Endothelial cell of umbilical vein (primary cell): ENCODE measurements around the gene ADCY3. TPM values are rescaled to one million over a fixed set of nuclear protein-coding genes. Genes with fewer than 3 reads are reported as not detected.
A peak's percentile ranks its signal among the peaks of the same experiment; 100 is the strongest.

Source experiments
- BruUV-seq: library from RNA; stranded (reverse); fragments of 400-500 nt; replicated peaks from 2 replicates; lab custom pipeline; 2021; lab: Mats Ljungman, UMichigan
- CTCF ChIA-PET: fragments of 300-600, 350-600 bp; sonication (Branson Sonifier 250); formaldehyde crosslinking; loops from one replicate; lab custom pipeline; 2021; ENCODE audit warnings: antibody characterized with exemption, inconsistent platforms; lab: Charles Lee
- POLR2A ChIA-PET: fragments of 300-600, 350-600 bp; sonication (Branson Sonifier 250); formaldehyde crosslinking; loops from one replicate; lab custom pipeline; 2021; ENCODE audit warnings: antibody characterized with exemption, inconsistent platforms; lab: Charles Lee
- DNase-seq: peaks from one replicate; pipeline ENCODE4 v3.0.0-alpha.2; 2011; ENCODE audit warnings: low read depth, low spot score
- FAIRE-seq: peaks from 2 replicates; lab custom pipeline; 2011; peaks lifted over from hg19 to GRCh38; lab: Jason Lieb, UNC
- H2AFZ ChIP-seq: 2 replicates; pipeline ENCODE4 v1.6.0; 2012; ENCODE audit warnings: low read depth, low read length, control low read depth, inconsistent platforms
- H3K27ac ChIP-seq: 2 replicates; pipeline ENCODE4 v1.5.1; 2011; ENCODE audit warnings: low read depth, mild to moderate bottlenecking, control low read depth, low read length, moderate library complexity; ENCODE audit not compliant: insufficient read depth
- H3K27me3 ChIP-seq, 2 experiments: 2 replicates each; pipeline versions ENCODE4 v1.6.0 to v1.6.1; 2011; ENCODE audit warnings: low read length in 2 of 2, mixed read lengths in 1 of 2; ENCODE audit not compliant: control insufficient read depth in 2 of 2, insufficient read depth in 2 of 2
- H3K36me3 ChIP-seq, 2 experiments: 2 replicates in 1 of 2; 3 replicates in 1 of 2; pipeline ENCODE4 v1.5.1; 2011; ENCODE audit warnings: low read length in 2 of 2, mild to moderate bottlenecking in 1 of 2, moderate library complexity in 1 of 2; ENCODE audit not compliant: control insufficient read depth in 2 of 2, insufficient read depth in 2 of 2; ENCODE audit errors: extremely low read depth in 1 of 2
- H3K4me1 ChIP-seq: 3 replicates; pipeline ENCODE4 v1.5.1; 2011; ENCODE audit warnings: mild to moderate bottlenecking, low read length; ENCODE audit not compliant: control insufficient read depth, insufficient read depth; ENCODE audit errors: extremely low read depth
- H3K4me2 ChIP-seq: 2 replicates; pipeline ENCODE4 v1.6.1; 2011; ENCODE audit warnings: low read length, control low read depth, mixed read lengths; ENCODE audit not compliant: insufficient read depth
- H3K4me3 ChIP-seq, 3 experiments: fragments of 200-600 bp in 1 of 3; sonication (generic), shearing (Covaris generic) in 1 of 3; replicated peaks in 1 of 3; 2 replicates each; pipeline ENCODE4 v1.5.1; 2011 to 2016; ENCODE audit warnings: control low read depth in 3 of 3, low read length in 3 of 3, mild to moderate bottlenecking in 2 of 3, inconsistent platforms in 1 of 3, low read depth in 1 of 3, moderate library complexity in 1 of 3; ENCODE audit not compliant: insufficient read depth in 1 of 3
- H3K79me2 ChIP-seq: 2 replicates; pipeline ENCODE4 v1.6.0; 2012; ENCODE audit warnings: low read length, inconsistent platforms; ENCODE audit not compliant: control insufficient read depth, insufficient read depth
- H3K9ac ChIP-seq: replicated peaks from 2 replicates; pipeline ENCODE3; 2011; ENCODE audit warnings: low read length, control low read depth; ENCODE audit not compliant: insufficient read depth; ENCODE audit errors: extremely low read depth
- H3K9me1 ChIP-seq: replicated peaks from 3 replicates; pipeline ENCODE4 v1.6.0; 2011; ENCODE audit warnings: mild to moderate bottlenecking, low read length; ENCODE audit not compliant: control insufficient read depth, insufficient read depth; ENCODE audit errors: extremely low read depth
- H3K9me3 ChIP-seq: replicated peaks from 2 replicates; pipeline ENCODE4 v1.5.1; 2012; ENCODE audit warnings: low read length, inconsistent platforms; ENCODE audit not compliant: control insufficient read depth, insufficient read depth
- H4K20me1 ChIP-seq: replicated peaks from 2 replicates; pipeline ENCODE3; 2011; ENCODE audit warnings: mild to moderate bottlenecking, low read length; ENCODE audit not compliant: control insufficient read depth, insufficient read depth; ENCODE audit errors: extremely low read depth
- EZH2 ChIP-seq: IDR thresholded peaks from 2 replicates; pipeline ENCODE4 v1.6.1; 2012; ENCODE audit warnings: borderline replicate concordance, low read depth, mild to moderate bottlenecking, moderate library complexity, low read length, inconsistent platforms; ENCODE audit not compliant: severe bottlenecking
- FOS ChIP-seq: IDR thresholded peaks from 2 replicates; pipeline ENCODE4 v1.6.1; 2011; ENCODE audit warnings: mild to moderate bottlenecking, low read length, moderate library complexity, borderline replicate concordance; ENCODE audit not compliant: insufficient read depth
- GATA2 ChIP-seq: IDR thresholded peaks from 2 replicates; pipeline ENCODE4 v1.7.0; 2011; ENCODE audit warnings: low read depth, mild to moderate bottlenecking, moderate library complexity, mixed read lengths, low read length; ENCODE audit not compliant: insufficient read length, insufficient read depth
- MYC ChIP-seq: IDR thresholded peaks from one replicate; pipeline ENCODE4 v1.6.1; 2011; ENCODE audit warnings: mild to moderate bottlenecking, low read depth, low read length
- POLR2A ChIP-seq: IDR thresholded peaks from 2 replicates; pipeline ENCODE4 v1.6.1; 2012; ENCODE audit warnings: low read depth, mild to moderate bottlenecking, control low read depth, low read length
- POLR2AphosphoS5 ChIP-seq: IDR thresholded peaks from 2 replicates; pipeline ENCODE4 v1.6.1; 2012; ENCODE audit warnings: low read depth, mild to moderate bottlenecking, control low read depth, low read length, moderate library complexity; ENCODE audit not compliant: insufficient read depth
- dilution Hi-C: fragments of 300-500 bp; cut with MboI; formaldehyde crosslinking; loops from one replicate; pipeline ENCODE4 v1.15.0; 2019; ENCODE audit warnings: low sequenced_read_pairs; ENCODE audit not compliant: extremely low pct_ligation_motif_present
- intact Hi-C: fragments of 100-400 bp; cut with micrococcal nuclease; formaldehyde crosslinking; loops from one replicate; pipeline ENCODE4 v1.10.0; 2022
- polyA plus RNA-seq, 4 experiments: library from polyadenylated mRNA; depleted of rRNA in 3 of 4; stranded (reverse) in 3 of 4; unstranded in 1 of 4; fragments of >200 nt; gene quantifications; 2 replicates each; pipeline versions ENCODE4 v1.2.1 to v1.2.3, GENCODE V29; 2011 to 2012; ENCODE audit warnings: missing spikeins in 1 of 4
- total RNA-seq: library from RNA; stranded (reverse); gene quantifications from 2 replicates; pipeline ENCODE4 v1.2.3, GENCODE V29; 2021
- TF ChIP-seq, protein P1 (sequence below), 2 donors: IDR thresholded peaks; 1 replicate in 1 of 2; 2 replicates in 1 of 2; pipeline ENCODE4 v1.5.1; 2011; ENCODE audit warnings: low read length in 2 of 2, mild to moderate bottlenecking in 2 of 2, moderate library complexity in 2 of 2, control low read depth in 1 of 2, inconsistent platforms in 1 of 2, low read depth in 1 of 2; ENCODE audit not compliant: insufficient read depth in 1 of 2; ENCODE audit errors: extremely low read depth in 1 of 2
- TF ChIP-seq, protein P2 (sequence below): IDR thresholded peaks from 2 replicates; pipeline ENCODE4 v1.6.1; 2011; ENCODE audit not compliant: insufficient read depth, insufficient read length

The ADCY3 gene
- total and polyA plus RNA-seq, 2 donors (not counting 3 experiments of a cell fraction or from before 2014, with no cell fraction given), result 54.0 to 61.3 TPM

DNA sequence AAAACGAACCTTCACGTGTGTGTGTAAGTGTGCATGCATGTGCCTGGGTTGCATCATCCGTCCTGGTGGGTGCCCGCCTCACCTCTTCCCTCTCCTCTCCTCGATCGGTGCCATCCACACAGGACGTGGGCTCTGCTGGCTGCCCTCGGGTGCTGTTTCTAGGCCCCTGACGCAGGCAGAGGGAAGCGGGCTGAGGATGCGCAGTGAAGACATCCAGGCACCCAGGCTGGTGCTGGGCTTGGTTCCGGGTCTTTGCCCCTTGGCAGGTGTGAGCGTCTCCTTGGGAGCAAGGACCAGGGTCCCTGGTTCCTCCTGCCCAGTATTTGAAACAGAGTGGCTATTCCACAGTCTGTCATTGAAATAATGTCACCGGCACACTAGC is 6.2 kb upstream of the ADCY3 start:
- Histone ChIP-seq H2AFZ (peak overlapping the region; percentile 48), H3K27ac (no peak overlapping the region), H4K20me1 (no peaks in the 10 kb centered on the region), H3K27me3 (no peaks in the 10 kb centered on the region), H3K9me3 (no peaks in the 10 kb centered on the region), H3K79me2 (no peaks in the 10 kb centered on the region), H3K4me1 (peaks cover 2% of the 10 kb centered on the region), H3K9ac (no peak overlapping the region), H3K36me3 (no peaks in the 10 kb centered on the region), H3K9me1 (no peaks in the 10 kb centered on the region), H3K4me2 (peak overlapping the region; percentile 30), H3K4me3 (no peak overlapping the region)
- intact Hi-C loops (no loop called here), dilution Hi-C loops (no loop called here)
- DNase-seq (no peak), FAIRE-seq (no peak)
- ChIA-PET POLR2A (no interaction called here), CTCF (no interaction called here)
- TF ChIP-seq FOS, result no peak
- TF ChIP-seq, protein P1, sequence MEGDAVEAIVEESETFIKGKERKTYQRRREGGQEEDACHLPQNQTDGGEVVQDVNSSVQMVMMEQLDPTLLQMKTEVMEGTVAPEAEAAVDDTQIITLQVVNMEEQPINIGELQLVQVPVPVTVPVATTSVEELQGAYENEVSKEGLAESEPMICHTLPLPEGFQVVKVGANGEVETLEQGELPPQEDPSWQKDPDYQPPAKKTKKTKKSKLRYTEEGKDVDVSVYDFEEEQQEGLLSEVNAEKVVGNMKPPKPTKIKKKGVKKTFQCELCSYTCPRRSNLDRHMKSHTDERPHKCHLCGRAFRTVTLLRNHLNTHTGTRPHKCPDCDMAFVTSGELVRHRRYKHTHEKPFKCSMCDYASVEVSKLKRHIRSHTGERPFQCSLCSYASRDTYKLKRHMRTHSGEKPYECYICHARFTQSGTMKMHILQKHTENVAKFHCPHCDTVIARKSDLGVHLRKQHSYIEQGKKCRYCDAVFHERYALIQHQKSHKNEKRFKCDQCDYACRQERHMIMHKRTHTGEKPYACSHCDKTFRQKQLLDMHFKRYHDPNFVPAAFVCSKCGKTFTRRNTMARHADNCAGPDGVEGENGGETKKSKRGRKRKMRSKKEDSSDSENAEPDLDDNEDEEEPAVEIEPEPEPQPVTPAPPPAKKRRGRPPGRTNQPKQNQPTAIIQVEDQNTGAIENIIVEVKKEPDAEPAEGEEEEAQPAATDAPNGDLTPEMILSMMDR (IDR thresholded peaks at IDR 0.05; ENCODE audit: extremely low read depth in 1 of 2, insufficient read depth in 1 of 2, low read depth in 1 of 2, low read length in 2 of 2), result no peak
- no peak for TF ChIP-seq POLR2AphosphoS5
- TF ChIP-seq, protein P2, sequence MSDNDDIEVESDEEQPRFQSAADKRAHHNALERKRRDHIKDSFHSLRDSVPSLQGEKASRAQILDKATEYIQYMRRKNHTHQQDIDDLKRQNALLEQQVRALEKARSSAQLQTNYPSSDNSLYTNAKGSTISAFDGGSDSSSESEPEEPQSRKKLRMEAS, result no peak
- no peak for TF ChIP-seq GATA2
- no peak for TF ChIP-seq MYC
- TF ChIP-seq EZH2, result no peak
- TF ChIP-seq POLR2A, result no peak
- BruUV-seq, result no TSS peak
